DMS 273 treated with DMSO at 0.1 percent for 48 hours (cell line): ENCODE data around the gene REEP6.
"Not testable (repeated sequence)": the region's sequence is repeated elsewhere in the genome, so short reads cannot be mapped to it uniquely, and the experiment has no call there.

Experiments used
- DNase-seq: peaks from one replicate; lab custom pipeline; 2025; lab: John Stamatoyannopoulos, UW

The REEP6 gene

GRCh38 chr19:1524287-1524971 lies 33.4 kb downstream of the REEP6 start:
- no peak for DNase-seq

DNA sequence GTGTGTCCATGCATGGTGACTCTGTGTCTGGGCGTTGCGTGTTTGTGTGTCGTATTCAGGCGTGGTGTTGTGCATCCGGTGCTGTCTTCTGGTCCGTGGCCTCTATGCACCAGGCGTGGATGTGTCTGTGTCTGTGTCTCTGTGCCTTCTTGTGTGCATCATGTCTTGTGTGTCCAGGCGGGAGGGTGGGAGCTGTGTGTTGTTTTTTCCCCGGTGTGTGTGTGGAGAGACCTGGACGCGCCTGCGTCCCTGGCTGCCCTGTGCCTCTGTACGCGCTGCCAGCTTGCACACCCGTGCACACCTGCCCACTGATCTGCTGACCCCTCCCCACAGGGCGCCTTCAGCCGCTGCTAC lies 34.0 kb downstream of the REEP6 start:
- DNase-seq, result no peak

DNA sequence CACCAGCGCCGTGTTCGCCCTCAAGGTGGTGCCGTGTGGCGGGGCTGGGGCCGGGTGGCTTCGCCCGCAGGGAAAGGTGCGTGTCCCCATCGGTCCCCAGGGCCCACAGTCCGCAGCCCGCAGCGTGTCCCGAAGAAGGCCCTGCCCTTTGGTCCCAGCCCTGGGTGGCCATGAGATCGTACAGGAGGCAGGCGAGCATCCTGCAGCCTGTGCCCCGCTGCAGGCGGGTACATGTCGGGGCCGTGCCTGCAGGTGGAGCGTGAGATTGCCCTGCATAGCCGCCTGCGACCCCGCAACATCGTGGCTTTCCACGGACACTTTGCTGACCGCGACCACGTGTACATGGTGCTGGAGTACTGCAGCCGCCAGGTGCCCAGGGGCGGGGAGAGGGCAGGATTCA lies 34.4 kb downstream of the REEP6 start:
- no peak for DNase-seq

GRCh38 chr19:1526066-1526778 lies 35.2 kb downstream of the REEP6 start:
- no peak for DNase-seq

GRCh38 chr19:1526979-1527649 lies 36.1 kb downstream of the REEP6 start:
- no peak for DNase-seq

GRCh38 chr19:1527650-1528309 lies 36.8 kb downstream of the REEP6 start:
- no peak for DNase-seq

GRCh38 chr19:1528596-1529429 lies 37.8 kb downstream of the REEP6 start:
- DNase-seq, result no peak

GRCh38 chr19:1529430-1529816 lies 38.4 kb downstream of the REEP6 start:
- DNase-seq, result no peak

- DNase-seq, result not testable (repeated sequence)
These were observed 39.9 kb downstream of the REEP6 start for GRCh38 chr19:1530856-1531255.

- DNase-seq, result no peak
These were observed 40.6 kb downstream of the REEP6 start for GRCh38 chr19:1531587-1531986.

DNA sequence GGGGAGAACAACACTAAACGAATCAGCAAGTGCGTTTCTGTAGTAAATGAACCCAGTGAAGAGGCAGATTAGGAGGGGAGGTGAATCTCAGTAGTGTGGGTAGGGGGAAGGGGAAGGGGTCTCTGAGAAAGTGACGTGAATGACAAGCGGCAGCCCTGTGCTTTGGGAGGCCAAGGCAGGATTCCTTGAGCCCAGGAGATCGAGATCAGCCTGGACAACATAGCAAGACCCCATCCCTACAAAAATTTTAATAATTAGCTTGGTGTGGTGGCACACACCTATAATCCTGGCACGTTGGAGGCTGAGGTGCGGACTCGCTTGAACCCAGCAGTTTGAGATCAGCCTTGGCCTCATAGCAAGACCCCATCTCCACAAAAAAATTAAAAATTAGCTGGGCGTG lies 41.0 kb downstream of the REEP6 start:
- DNase-seq, result no peak

GRCh38 chr19:1533510-1534150 lies 42.6 kb downstream of the REEP6 start:
- DNase-seq, result no peak

DNA sequence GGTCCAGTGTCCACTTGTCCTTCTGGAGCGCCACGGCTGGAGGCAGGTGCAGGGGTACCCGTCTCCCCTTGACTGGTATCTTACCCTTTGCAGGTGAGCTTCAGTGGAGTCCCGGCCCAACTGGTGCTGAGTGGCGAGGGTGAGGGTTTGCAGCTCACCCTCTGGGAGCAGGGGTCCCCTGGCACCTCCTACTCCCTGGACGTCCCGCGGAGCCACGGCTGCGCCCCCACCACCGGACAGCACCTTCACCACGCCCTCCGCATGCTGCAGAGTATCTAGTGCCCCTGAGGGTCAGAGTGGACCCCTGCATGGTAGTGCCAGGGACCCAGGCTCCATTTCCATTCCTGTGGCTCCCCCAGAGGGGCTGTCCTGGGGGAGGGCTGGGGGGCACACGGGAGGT lies 44.0 kb downstream of the REEP6 start:
- DNase-seq, result no peak

GRCh38 chr19:1535699-1536098 lies 44.7 kb downstream of the REEP6 start:
- not testable (repeated sequence) for DNase-seq

GRCh38 chr19:1538978-1539377 lies 48.0 kb downstream of the REEP6 start:
- no peak for DNase-seq

DNA sequence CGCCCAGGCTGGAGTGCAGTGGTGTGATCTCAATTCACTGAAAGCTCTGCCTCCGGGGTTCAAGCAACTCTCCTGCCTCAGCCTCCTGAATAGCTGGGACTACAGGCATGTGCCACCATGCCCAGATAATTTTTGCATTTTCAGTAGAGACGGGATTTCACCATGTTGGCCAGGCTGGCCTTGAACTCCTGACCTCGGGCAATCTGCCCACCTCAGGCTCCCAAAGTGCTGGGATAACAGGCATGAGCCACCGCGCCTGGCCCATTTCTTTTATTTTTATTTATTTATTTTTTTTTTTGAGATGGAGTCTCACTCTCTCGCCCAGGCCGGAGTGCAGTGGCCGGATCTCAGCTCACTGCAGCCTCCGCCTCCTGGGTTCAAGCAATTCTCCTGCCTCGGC lies 48.8 kb downstream of the REEP6 start:
- not testable (repeated sequence) for DNase-seq

- no peak for DNase-seq
These were observed 49.5 kb downstream of the REEP6 start for GRCh38 chr19:1540365-1540925.
